ENCODE measurements around the gene IFIT2.
"Not testable (repeated sequence)": the region's sequence is repeated elsewhere in the genome, so short reads cannot be mapped to it uniquely, and the experiment has no call there.

The IFIT2 gene

GRCh38 chr10:89307269-89307577 lies 5.4 kb downstream of the IFIT2 start:
- DNase-seq (ENCODE audit: low read depth in 2 of 2): no peak

- DNase-seq (ENCODE audit: low read depth in 2 of 2): no peak
These were observed 6.4 kb downstream of the IFIT2 start for GRCh38 chr10:89308266-89308665.

- no peak for DNase-seq (ENCODE audit: low read depth in 2 of 2)
These were observed 6.9 kb downstream of the IFIT2 start for GRCh38 chr10:89308736-89309135.

GRCh38 chr10:89309156-89310055 lies 7.6 kb downstream of the IFIT2 start:
- DNase-seq (ENCODE audit: low read depth in 2 of 2): no peak

GRCh38 chr10:89310056-89310893 lies 8.4 kb downstream of the IFIT2 start:
- no peak for DNase-seq (ENCODE audit: low read depth in 2 of 2)

GRCh38 chr10:89312973-89313372 lies 11.1 kb downstream of the IFIT2 start:
- no peak for DNase-seq (ENCODE audit: low read depth in 2 of 2)

- DNase-seq (ENCODE audit: low read depth in 2 of 2): no peak
These were observed 12.8 kb downstream of the IFIT2 start for GRCh38 chr10:89314676-89315075.

GRCh38 chr10:89318047-89318446 lies 16.2 kb downstream of the IFIT2 start:
- not testable (repeated sequence) for DNase-seq (ENCODE audit: low read depth in 2 of 2)

GRCh38 chr10:89325081-89325480 lies 23.2 kb downstream of the IFIT2 start:
- DNase-seq (ENCODE audit: low read depth in 2 of 2): not testable (repeated sequence)

- not testable (repeated sequence) for DNase-seq (ENCODE audit: low read depth in 2 of 2)
These were observed 24.0 kb downstream of the IFIT2 start for GRCh38 chr10:89325856-89326255.

GRCh38 chr10:89327803-89328441 lies 26.1 kb downstream of the IFIT2 start, which contains the start of gene IFIT3:
IFIT3 (plus strand) TSS chr10:89327997; CDS start chr10:89328074, 77 bp downstream.
- no peak for DNase-seq (ENCODE audit: low read depth in 2 of 2)

- DNase-seq (ENCODE audit: low read depth in 2 of 2): no peak
These were observed 27.3 kb downstream of the IFIT2 start for GRCh38 chr10:89329151-89329550.

- not testable (repeated sequence) for DNase-seq (ENCODE audit: low read depth in 2 of 2)
These were observed 28.2 kb downstream of the IFIT2 start for GRCh38 chr10:89330014-89330413.

GRCh38 chr10:89330537-89331212 lies 28.8 kb downstream of the IFIT2 start:
- DNase-seq (ENCODE audit: low read depth in 2 of 2): no peak

GRCh38 chr10:89331487-89332122 lies 29.8 kb downstream of the IFIT2 start:
- DNase-seq (ENCODE audit: low read depth in 2 of 2): not testable (repeated sequence)

- DNase-seq (ENCODE audit: low read depth in 2 of 2): no peak
These were observed 30.3 kb downstream of the IFIT2 start for GRCh38 chr10:89332123-89332633.

- no peak for DNase-seq (ENCODE audit: low read depth in 2 of 2)
These were observed 33.4 kb downstream of the IFIT2 start for GRCh38 chr10:89335226-89335625.

GRCh38 chr10:89336241-89336640 lies 34.4 kb downstream of the IFIT2 start:
- DNase-seq (ENCODE audit: low read depth in 2 of 2): no peak

GRCh38 chr10:89337484-89337883 lies 35.6 kb downstream of the IFIT2 start:
- no peak for DNase-seq (ENCODE audit: low read depth in 2 of 2)

- DNase-seq (ENCODE audit: low read depth in 2 of 2): no peak
These were observed 36.9 kb downstream of the IFIT2 start for GRCh38 chr10:89338713-89339112.

- no peak for DNase-seq (ENCODE audit: low read depth in 2 of 2)
These were observed 38.0 kb downstream of the IFIT2 start for GRCh38 chr10:89339875-89340274.
